ENCODE measurements around the gene LRRTM3.

DNA sequence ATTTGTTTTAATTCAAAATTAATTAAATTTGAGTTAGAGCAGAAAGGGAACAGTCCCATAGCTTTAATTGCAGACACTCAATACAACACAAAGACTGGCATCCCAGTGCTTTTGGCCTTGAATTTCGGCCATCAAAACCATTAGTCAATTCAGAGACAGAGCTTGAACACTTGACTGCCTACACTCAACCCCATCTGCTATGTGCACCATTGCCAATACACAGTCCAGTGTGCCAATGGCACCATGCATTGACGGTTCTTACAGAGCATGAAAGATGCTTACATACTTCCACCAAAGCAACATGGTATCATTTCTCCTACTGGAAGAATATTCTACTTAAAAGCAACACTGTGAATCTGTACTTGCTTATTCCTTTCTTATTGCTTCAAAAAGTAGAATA, 43.6 kb upstream of the LRRTM3 start:
- TF ChIP-seq POLR2AphosphoS5 (IDR thresholded peaks at IDR 0.05; ENCODE audit: low read depth, low read length): no peak
- TF ChIP-seq TAF1 (IDR thresholded peaks at IDR 0.05; ENCODE audit: borderline replicate concordance, insufficient read depth, low read length): no peak
- TF ChIP-seq, protein P1, sequence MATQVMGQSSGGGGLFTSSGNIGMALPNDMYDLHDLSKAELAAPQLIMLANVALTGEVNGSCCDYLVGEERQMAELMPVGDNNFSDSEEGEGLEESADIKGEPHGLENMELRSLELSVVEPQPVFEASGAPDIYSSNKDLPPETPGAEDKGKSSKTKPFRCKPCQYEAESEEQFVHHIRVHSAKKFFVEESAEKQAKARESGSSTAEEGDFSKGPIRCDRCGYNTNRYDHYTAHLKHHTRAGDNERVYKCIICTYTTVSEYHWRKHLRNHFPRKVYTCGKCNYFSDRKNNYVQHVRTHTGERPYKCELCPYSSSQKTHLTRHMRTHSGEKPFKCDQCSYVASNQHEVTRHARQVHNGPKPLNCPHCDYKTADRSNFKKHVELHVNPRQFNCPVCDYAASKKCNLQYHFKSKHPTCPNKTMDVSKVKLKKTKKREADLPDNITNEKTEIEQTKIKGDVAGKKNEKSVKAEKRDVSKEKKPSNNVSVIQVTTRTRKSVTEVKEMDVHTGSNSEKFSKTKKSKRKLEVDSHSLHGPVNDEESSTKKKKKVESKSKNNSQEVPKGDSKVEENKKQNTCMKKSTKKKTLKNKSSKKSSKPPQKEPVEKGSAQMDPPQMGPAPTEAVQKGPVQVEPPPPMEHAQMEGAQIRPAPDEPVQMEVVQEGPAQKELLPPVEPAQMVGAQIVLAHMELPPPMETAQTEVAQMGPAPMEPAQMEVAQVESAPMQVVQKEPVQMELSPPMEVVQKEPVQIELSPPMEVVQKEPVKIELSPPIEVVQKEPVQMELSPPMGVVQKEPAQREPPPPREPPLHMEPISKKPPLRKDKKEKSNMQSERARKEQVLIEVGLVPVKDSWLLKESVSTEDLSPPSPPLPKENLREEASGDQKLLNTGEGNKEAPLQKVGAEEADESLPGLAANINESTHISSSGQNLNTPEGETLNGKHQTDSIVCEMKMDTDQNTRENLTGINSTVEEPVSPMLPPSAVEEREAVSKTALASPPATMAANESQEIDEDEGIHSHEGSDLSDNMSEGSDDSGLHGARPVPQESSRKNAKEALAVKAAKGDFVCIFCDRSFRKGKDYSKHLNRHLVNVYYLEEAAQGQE (IDR thresholded peaks at IDR 0.05; ENCODE audit: insufficient read depth in 1 of 2, low read depth in 2 of 2, low read length in 2 of 2): no peak
- no peak for TF ChIP-seq SIN3A (IDR thresholded peaks at IDR 0.05; ENCODE audit: borderline replicate concordance, insufficient read depth, low read length)
